Epithelial cell of proximal tubule (primary cell): ENCODE data around the gene COIL. TPM values are rescaled to one million over a fixed set of nuclear protein-coding genes. Genes with fewer than 3 reads are reported as not detected.
A peak's percentile ranks its signal among the peaks of the same experiment; 100 is the strongest.

Source experiments
- DNase-seq: peaks from one replicate; pipeline ENCODE4 v3.0.0-alpha.2; 2011; ENCODE audit warnings: low read depth
- H3K4me3 ChIP-seq: 2 replicates; pipeline ENCODE4 v1.5.1; 2011; ENCODE audit warnings: low read depth, mild to moderate bottlenecking, low read length
- total RNA-seq: library from RNA; depleted of rRNA; stranded (reverse); fragments of >200 nt; gene quantifications from 2 replicates; pipeline ENCODE4 v1.2.3, GENCODE V29; 2015
- TF ChIP-seq, protein P1 (sequence below): conservative IDR thresholded peaks from 2 replicates; pipeline ENCODE4 v1.5.1; 2012; ENCODE audit warnings: low read depth, mild to moderate bottlenecking, low read length

COIL gene
- total RNA-seq, 1 donor from 2014 or later, result 19.7 TPM

DNA sequence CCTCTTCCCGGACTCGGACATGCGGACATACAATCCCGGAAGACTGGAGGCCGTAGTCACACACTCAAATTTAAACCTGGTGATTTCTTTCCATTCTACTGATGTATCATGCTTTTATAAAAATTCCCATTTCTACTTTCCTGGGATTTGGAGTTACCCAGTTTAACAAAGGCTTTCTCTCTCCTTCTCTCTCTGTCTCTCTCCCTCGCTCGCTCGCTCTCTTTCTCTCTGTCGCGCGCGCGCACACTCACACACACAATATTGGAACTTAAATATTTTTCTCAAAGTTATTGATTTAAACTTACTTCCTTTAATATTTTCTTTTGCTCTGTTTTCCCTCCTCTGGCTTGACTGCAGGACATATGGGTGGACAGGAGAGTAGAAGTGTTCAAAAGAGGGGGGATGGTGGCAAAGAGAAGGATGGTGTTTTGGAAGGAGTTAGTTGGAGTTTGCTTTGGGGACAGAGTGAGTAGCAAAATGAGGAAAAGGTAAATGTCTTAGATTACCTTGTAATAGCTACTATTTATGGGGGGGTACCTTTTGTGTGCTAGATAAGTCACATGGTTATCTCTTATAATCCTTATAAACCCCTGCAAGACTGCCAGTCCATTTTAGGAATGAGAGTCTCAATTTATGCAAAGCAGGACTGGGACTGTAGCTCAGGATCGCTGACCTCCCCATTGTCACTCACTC, 46.1 kb downstream of the COIL start:
- TF ChIP-seq, protein P1, sequence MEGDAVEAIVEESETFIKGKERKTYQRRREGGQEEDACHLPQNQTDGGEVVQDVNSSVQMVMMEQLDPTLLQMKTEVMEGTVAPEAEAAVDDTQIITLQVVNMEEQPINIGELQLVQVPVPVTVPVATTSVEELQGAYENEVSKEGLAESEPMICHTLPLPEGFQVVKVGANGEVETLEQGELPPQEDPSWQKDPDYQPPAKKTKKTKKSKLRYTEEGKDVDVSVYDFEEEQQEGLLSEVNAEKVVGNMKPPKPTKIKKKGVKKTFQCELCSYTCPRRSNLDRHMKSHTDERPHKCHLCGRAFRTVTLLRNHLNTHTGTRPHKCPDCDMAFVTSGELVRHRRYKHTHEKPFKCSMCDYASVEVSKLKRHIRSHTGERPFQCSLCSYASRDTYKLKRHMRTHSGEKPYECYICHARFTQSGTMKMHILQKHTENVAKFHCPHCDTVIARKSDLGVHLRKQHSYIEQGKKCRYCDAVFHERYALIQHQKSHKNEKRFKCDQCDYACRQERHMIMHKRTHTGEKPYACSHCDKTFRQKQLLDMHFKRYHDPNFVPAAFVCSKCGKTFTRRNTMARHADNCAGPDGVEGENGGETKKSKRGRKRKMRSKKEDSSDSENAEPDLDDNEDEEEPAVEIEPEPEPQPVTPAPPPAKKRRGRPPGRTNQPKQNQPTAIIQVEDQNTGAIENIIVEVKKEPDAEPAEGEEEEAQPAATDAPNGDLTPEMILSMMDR, result no peak
- DNase-seq, result no peak
- H3K4me3 ChIP-seq, result peak overlapping the region; percentile 95

DNA sequence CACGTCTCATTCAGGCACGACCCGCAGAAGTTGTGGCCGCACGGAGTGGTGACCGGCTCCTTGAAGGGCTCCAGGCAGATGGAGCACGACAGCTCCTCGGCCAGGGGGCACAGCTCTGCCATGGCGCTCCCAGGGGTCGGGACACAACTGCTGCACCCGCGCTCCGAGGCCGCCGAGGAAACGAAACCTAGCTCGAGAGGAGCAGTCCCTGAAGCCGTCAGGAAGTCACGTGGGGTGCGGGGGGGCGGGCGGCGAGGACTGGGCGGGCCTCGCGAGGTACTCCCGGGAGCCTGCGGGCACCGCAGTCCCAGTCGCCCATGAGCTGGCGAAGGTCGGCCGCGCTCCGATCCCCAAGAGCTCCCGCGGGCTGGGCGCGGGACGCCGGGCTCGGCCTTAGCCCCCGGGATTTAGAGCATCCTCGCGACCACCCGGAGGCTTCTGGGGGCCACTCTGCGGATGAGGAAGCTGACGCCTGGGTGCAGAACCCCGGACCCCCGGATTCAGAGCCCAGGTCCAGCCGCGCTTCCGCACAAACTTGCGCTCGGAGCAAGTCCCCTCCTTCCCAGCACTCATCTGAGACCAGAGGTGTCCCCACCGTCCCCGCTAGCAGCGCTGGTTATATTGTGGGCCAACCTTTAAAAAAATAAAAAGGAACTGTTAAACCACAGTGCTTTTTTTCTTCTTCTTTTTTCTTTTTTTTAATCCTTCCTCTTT, 46.8 kb downstream of the COIL start, which contains the start of gene TRIM25:
TRIM25 (minus strand) TSS at position 183 of the 714 bp plus-strand sequence; CDS start at position 122, 61 bp downstream.
- peak within 1 kb of the TSS; percentile 95 for H3K4me3 ChIP-seq
- TF ChIP-seq, protein P1, result no peak
- DNase-seq, result no peak

DNA sequence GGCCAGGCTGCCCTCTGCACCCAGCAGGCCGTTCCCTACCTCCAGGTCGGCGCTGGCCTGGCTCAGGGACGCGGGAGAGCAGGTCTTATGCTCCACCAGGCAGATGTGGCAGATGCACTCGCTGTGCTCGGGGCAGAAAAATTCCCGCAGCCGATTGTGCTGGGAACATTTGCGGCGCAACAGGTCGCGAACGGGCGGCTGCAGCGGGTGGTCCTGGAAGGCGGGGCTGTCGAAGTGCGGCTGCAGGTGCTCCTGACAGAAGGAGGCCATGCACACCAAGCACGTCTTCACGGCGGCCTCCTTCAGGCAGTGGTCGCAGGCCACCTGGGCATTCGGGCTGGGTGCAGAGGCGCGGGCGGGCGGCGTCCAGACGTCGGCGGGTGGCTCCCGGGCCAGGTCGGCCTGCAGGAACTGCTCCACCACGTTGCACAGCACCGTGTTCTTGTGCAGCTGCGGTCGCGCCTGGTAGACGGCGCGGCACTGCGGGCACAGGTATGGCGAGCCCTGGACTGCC, 47.4 kb downstream of the COIL start:
- H3K4me3 ChIP-seq, result peak overlapping the region; percentile 95
- DNase-seq, result no peak
- TF ChIP-seq, protein P1, result no peak

DNA sequence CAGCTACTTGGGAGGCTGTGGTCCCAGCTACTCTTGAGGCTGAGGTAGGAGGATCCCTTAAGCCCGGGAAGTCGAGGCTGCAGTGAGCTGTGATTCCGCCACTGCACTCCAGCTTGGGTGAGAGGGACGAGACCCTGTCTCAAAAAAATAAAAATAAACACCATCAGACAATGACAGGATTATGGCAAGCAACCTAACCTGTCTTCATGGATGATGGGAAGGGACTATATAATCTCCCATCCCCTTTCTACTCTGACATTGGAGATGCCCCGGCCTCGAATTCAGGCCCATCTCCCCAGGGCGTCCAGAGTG, 47.9 kb downstream of the COIL start:
- peak overlapping the region; percentile 95 for H3K4me3 ChIP-seq
- TF ChIP-seq, protein P1, result no peak
- DNase-seq, result no peak

DNA sequence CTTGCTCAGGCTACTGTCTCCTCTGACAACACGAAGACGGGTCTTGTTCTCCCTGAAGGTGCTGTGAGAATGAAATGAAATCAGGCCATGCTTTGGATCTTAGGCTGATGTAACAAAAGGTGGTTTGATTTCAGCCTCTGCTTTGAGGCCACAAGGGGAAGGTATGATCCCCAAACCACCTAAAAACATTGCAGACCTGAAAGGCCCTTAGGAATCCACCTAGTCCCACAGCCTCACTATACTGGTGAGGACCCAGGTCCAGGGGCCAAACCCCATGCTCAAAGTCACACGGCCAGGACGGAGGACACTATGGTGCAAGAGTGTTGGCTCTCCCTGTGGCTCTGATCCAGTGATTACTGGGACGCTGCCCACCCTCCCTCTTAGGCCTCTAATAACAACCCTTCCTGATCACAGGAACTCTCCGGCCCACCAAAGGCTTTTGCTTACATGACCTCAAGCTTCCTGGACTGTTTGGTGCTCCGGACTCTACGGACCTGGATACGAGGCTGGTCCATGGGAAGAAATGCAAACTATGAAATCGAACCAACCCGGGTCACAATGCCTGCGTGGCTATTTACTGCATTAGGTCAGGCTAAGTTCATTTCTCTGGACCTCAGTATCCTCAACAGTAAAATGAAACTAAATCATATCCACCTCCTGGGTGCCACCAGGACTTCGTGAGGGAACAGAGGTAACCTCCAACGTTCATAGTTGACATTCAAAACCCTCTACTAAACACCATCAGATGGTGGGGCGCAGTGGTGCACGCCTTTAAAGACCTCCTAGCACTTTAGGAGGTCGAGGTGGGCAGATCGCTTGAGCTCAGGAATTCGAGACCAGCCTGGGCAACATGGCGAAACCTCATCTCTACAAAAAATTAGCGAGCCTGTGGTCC, 48.5 kb downstream of the COIL start:
- H3K4me3 ChIP-seq, result peak overlapping the region; percentile 95
- DNase-seq, result no peak
- TF ChIP-seq, protein P1, result no peak

DNA sequence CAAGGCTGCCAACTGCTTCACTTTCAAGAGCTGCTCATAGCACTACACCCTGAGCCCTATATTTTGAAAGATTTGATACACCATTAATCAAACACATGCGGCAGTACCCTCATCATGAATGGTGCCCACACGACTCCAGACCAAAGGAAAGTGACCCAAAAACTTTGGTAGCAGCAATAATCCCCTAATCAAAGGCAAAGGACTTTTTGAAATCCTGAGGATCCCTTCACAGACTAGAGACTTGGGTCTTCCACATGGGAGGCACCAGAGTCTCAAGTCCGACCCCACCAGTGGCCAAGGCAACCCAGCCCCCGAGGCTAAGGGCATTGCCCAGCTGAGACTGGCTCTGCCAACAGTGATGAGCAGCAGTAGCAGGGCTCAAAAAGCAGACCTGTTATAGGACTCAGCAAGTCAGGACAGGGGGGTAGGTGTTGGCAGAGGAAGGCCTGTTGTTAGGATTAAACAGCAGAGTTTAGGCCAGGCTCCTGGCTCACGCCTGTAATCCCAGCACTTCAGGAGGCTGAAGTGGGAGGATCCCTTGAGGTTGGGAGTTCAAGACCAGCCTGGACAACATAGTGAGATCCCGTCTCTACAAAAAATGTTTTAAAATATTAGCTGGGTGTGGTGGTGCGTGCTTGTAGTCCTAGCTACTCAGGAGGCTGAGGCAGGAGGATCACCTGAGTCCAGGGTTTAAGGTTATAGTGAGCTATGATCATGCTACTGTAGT, 50.2 kb downstream of the COIL start:
- H3K4me3 ChIP-seq, result no peak overlapping the region
- no peak for DNase-seq
- TF ChIP-seq, protein P1, result no peak
